DMS79 (cell line): ENCODE results near the gene GRID2.
"Not testable (repeated sequence)": the region's sequence is repeated elsewhere in the genome, so short reads cannot be mapped to it uniquely, and the experiment has no call there.

Source experiments
- DNase-seq: peaks from one replicate; lab custom pipeline; 2025; lab: John Stamatoyannopoulos, UW

Gene GRID2

DNA sequence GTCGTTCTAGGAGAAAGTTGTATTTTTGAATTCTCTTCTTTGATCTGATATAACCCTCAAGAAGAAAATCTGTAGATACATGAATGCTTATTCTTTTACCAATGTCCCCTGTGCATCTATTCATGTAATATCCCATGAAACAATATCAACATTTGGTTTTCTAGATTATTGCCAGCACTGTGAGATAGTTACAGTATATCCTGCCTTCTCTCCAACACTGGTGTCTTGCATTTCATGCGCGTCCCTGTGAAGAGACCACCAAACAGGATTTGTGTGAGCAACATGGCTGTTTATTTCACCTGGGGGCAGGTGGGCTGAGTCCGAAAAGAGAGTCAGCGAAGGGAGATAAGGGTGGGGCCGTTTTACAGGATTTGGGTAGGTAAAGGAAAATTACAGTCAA, 135.0 kb downstream of the GRID2 start:
- not testable (repeated sequence) for DNase-seq

DNA sequence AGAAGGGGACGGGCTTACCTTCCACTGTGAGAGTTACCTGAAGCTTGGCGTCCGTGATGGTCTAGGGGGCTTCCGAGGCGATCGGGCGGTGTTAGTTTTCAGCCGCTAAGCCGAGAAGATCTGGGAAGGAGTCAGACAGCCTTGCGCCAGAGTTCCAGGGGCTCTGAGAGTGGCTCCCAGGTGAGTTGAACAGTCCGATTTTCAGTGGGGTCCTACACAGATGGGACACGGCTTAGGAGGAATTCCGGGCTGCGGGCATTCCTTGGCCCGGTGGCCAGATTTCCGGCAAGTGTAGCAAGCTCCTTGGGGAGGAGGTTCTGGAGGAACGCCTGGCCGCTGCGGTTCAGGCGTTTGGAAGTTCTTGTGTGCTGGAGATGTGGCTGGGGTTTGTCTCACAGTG, 138.4 kb downstream of the GRID2 start:
- not testable (repeated sequence) for DNase-seq

DNA sequence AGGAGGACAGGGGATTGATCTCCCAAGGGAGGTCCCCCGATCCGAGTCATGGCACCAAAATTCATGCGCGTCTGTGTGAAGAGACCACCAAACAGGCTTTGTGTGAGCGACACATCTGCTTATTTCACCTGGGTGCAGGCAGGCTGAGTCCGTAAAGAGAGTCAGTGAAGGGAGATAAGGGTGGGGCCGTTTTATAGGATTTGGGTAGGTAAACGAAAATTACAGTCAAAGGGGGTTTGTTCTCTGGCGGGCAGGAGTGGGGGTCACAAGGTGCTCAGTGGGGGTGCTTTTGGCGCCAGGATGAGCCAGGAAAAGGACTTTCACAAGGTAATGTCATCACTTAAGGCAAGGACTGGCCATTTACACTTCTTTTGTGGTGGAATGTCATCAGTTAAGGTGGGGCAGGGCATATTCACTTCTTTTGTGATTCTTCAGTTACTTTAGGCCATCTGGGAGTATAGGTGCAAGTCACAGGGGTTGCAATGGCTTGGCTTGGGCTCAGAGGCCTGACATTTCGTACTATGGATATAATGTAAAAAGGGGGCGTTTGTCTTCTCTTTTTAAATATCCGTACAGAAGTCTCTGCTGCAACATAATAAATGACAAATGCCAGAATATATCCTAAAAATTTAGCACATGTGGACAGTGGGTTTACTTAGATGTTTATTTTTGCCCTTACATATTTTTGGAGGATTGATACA, 140.5 kb downstream of the GRID2 start:
- DNase-seq = not testable (repeated sequence)

DNA sequence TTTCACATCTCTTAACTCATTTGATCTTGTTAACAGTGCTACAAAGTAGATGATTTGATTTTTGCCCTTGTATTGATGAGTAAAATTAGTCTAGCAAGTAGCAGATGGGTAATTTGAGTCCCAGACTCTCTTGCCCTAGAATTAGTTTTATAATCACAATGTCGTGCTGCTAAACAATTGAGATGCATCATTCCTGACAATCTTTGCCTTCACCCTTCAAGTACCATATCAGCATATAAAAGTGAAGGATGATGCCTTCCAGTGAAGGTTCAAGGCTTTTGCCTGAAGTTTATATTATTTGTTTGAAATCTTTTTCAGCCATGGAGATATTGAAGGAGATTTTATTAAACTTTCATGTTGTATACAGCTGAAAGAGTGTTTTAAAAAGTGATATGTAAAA, 141.4 kb downstream of the GRID2 start:
- no peak for DNase-seq

DNA sequence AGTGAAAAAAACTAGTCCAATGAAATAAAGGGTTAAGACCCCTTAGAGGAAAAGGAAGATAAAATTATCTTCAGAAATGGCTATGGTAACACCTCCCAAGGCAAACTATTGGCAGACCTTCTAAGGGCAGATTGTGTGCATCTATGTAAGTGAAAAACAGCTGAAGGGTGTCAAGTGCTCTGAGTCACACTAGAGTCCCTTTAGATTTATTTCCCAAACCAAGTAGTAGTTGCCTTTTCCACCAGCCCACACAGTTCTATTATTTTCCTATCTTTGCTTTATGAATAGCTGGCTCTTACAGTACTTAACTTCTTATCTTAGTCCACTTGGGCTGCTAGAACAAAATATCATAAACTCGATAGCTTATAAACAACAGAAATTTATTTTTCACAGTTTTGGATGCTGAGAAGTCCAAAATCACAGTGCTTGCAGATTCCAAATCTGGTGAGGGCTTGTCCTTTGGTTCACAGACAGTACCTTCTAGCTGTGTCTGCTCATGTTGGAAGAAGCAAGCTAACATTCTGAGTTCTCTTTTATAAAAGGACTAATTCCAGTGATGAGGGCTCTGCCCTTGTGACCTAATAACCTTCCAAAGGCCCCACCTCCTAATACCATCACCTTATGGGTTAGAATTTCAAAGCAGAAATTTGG, 143.6 kb downstream of the GRID2 start:
- peak; percentile 7 for DNase-seq

DNA sequence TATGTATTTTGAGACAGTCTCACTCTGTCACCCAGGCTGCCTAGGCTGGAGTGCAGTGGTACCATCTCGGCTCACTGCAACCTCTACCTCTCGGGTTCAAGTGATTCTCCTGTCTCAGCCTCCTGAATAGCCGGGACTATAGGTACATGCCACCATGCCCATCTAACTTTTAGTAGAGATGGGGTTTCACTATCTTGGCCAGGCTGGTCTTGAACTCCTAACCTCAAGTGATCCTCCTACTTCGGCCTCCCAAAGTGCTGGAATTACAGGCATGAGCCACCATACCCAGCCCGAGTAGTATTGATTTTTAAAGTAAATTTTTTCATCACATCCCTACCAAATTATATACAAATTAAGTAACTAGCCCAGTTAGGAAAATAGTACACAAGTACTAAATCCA, 144.4 kb downstream of the GRID2 start:
- DNase-seq = not testable (repeated sequence)

DNA sequence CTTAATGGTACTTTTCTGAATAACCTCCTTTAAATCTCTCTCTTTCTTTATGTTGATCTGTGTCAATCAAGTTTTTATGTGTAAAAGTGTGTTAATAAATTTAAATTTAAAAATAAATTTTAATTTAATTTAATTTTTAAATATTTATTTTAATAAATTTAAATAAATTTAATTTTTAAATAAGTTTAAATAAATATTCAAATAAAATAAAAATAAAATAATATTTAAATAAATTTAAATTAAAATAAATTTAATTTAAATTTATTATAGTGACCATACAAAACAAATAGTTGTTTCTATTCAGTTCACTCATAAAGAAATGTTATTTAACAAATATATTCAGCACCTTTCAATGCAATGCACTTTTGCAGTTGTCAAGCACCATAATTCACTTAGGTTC, 146.9 kb downstream of the GRID2 start:
- DNase-seq = no peak

DNA sequence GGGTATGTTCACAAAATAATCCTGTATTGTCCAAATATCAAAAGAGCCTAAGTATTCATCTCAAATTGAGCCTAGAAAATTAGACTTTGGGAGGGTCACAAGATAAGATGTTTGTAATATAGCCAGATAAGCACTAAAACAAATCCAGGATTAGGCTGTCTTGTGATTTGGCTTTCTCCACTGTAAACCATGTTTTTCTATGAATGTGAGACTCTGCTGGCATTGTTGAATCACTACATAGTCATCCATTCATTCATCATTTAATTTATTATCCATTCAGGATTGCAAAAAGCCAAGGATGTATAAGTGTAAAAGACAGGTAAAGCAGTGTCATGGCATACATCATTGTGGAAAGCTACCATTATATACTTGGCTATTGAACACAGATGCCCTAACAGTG, 148.0 kb downstream of the GRID2 start:
- no peak for DNase-seq

DNA sequence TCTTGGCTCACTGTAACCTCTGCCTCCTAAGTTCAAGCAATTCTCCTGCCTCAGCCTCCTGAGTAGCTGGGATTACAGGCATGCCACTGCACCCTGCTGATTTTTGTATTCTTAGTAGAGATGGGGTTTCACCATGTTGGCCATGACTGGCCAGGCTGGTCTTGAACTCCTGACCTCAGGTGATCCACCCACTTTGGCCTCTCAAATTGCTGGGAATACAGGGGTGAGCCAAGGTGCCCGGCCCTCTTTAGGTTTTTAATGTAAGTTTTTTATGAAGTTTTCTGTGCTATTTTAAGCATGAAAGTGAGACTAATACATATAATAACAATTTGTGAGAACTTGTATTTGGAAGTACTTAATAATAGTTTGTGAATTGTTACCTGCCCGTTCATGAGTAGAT, 148.6 kb downstream of the GRID2 start:
- not testable (repeated sequence) for DNase-seq

DNA sequence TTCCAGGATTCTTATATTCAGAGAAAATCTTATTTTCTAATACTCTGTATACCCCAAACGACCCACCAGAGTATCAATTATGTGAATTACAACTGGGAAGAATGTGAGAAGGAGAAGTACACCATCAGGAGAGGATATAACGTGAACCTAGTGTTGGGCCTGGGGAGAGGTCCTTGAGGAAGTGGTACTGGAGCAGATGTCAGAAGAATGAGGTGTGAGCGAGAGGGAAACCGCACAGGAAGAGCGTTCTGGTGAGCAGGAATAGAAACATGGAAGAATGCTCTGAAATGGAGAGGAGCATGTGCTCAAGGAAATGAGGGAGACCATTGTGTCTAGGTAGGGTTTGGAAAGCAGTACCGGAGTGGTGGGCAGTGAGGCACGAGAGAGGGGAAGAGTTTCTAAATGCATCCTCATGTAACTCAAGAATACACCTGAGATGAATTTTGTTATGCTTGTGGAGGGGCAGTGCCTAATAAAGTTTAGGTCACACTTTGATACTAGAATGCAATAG, 151.6 kb downstream of the GRID2 start:
- DNase-seq = no peak

DNA sequence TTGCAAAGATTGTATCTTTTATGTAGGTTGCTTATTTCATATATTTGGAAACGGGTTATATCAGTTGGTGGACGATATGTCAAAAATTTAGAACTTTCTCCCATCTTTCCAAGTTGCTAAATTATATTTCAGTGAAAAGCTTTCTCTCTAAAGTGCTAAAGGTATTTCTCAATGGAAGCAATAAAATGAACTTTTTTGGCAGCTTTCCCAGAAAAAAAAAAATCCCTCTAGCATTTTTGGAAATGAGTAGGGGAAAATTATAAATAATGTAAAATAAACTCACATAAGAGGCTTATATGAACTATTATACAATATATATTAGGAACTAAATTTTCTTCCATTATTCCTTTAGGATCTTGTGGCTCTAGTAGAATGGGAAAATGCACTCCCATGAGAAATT, 152.2 kb downstream of the GRID2 start:
- DNase-seq = no peak

DNA sequence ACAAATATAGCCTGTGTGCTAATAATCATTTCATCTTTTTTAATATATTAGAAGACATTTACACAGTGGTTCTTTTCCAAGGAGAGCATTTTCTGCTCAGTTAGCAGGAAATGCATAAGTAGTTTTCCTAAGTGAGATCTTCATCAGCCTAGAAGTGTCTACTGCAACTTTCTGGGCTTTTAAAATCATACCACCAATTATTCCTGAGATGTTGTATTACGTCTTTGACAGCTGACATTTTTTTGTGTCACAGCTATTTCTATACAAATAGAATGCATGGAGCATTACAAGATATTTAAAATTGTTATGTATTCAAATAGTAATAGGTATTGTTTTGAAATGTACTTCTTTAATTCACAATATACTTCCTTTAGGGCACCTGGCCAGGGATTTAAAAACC, 158.0 kb downstream of the GRID2 start:
- no peak for DNase-seq

DNA sequence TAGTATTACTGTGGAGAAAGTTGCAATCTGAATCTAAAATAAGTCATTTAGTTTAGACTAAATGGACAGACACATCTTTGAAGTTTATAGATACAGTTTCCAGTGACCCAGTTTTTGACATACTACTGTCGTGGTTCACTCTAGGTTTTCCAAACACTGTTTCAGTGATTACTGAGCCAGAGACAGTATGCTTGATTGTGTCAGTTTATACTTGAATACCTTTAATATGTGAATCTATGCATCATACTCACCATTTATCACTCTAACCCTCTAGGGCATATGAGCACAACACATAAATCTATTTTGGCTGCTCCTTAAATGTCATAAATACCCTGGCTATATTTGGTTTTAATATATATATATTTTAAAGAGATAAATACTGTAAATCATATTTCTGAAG, 173.5 kb downstream of the GRID2 start:
- DNase-seq = no peak

DNA sequence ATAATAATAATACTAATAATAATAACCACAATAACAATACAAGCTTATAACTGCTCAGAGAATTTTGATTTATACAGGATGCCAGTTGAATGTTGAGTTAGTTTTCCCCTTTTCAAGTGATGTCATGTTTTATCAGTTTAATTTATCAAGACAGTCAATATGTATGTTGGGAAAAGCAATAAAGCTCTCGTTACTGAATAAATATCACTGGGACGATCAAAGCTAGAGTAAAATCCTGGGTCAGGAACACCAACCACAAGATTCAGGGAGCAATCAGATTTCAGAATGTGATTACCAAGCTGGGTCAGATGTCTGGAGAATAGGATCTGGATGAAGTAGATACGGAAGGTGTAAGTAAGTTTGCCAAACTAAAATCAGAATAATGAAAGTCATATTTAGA, 179.6 kb downstream of the GRID2 start:
- DNase-seq = no peak

DNA sequence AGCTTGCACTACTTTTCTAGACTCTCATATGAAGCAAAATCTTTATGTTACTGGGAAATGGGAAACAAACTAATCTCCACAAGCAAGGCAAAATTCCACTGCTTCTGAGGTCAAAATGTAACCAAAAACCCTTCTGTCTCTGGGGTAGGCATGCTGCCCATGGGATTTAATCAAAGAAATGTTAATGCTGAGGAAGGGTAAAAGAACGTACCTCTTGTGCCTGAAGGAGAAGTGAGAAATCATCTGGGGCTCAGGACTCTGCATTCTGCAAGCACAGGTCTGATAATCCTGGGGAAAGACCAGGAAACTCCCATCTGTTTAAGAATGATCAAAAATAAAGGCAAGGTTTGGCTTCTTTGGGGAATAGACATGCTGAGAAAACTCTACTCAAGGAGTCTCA, 184.7 kb downstream of the GRID2 start:
- DNase-seq = no peak

DNA sequence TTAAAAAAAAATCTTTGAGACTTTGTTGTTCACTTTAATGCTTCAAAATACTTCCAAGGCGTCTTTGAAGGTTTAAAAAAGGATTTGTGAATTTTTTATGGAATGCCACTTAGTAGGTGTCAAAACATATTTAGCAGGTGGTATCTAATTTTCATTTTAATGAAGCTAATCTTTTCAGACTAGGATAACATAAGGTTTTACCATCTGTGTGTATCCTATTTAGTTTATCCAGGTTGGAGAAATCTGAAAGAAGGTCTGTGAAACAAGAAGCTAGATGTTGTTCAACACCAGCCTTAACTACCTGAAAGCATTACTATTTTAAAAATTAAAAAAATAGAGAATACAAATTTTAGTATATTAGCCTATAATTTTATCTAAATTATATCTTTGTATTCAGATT, 193.4 kb downstream of the GRID2 start:
- no peak for DNase-seq

DNA sequence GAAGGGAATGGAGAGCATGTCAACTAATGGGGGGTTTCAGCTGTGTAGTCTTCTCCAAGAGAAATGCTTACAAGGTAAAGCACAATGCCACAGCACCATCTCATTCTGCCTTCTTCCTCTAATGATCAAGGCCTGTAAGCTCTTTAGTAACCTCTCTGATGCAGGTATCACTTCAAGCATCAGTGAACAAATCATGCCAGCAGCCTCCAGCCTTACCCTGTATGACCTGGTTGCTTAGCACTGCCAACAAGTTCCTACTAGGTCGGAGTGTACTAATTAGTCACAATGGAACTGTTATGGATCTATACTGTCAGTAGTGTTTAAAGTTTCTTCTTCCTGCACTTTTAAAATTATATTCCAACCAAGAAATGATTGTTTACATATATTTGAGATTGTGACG, 197.7 kb downstream of the GRID2 start:
- DNase-seq = peak; percentile 26

DNA sequence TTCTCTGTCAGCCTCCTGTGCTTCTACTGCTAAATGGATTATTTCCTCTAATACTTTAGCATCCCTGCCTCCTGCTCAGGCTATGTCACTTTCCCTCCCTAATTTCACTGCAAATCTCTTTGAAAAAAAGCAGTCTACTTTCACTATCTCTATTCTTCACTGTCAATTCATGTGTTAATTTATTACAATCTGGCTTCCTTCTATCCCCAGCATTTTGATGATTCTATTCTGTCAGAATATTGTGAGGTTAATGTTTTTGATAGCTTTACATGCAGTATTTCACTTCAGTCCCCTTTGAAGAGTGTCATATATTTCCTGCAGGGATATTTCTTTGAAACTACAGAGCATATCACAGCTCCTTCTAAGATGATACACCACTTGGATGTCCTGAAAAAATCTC, 203.2 kb downstream of the GRID2 start:
- no peak for DNase-seq

DNA sequence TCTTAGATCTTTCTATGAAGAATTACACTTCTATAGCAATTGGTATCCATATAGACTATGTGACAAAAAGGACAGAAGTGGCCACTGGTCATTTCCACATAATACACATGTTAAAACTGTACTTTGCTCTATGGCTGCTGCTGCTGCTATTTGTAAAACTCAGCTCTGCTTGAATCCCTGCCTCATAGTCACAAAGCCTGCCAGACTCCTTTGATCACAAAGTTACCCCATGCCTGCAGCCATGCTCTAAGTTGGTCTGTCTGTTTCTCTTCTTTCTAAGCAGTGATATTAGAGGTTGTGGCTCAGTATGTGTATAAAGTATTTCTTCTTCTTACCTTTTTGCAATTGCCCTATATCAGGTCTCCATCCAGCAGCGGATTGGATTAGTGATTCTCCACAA, 210.9 kb downstream of the GRID2 start:
- DNase-seq = no peak

DNA sequence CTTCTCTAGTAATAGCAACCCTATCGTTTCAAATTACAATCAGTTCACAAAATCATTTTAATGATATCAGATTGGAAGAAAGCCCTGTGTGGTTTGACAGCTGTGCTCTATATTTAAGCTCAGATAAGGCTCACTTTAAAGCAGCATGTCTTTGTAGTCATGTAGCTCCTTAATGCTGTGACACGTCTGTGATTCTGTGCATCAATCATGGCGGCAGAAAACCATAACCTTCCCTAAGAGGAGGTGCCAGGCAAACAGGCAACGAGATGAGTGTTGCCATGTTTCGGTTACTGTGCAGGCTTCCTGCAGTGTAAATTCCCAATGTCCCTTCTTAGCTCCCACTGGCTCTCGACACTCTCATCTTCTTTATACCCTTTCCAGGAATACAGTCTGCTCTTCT, 212.7 kb downstream of the GRID2 start:
- no peak for DNase-seq

DNA sequence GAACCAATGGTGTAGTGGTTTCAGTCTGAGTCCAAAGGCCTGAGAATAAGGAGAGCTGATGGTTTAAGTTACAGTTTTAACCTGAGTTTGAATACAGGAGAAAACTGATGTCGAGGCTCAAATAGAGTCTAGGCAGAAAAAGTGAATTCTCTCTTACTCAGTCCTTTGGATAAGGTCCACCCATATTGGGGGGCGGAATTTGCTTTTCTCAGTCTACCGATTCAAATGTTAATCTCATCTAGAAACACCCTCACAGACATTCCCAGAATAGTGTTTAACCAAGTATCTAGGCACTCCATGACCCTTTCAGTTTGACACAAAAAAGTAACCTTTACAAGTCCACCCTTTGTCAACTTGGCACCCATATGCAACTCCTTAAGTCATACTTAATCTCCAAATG, 216.0 kb downstream of the GRID2 start:
- no peak for DNase-seq

DNA sequence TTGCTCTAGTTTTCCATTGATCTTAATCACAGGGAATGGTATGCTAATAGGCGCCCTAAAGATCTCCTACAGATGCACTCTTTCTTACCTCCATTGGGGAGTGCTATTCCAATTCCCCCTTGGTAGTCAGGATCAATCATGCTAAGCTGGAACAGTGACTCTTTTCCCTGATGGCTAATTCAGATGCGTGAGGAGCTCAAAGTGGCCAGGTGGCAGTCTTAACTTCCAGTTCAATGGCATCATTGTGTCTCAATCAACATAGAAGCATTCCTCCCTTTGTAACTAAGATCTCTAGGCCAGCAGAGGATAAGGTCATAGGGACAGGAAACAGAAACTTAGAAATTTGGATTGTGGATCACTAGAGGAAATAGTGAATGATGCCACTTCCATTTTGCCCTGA, 216.8 kb downstream of the GRID2 start:
- no peak for DNase-seq

DNA sequence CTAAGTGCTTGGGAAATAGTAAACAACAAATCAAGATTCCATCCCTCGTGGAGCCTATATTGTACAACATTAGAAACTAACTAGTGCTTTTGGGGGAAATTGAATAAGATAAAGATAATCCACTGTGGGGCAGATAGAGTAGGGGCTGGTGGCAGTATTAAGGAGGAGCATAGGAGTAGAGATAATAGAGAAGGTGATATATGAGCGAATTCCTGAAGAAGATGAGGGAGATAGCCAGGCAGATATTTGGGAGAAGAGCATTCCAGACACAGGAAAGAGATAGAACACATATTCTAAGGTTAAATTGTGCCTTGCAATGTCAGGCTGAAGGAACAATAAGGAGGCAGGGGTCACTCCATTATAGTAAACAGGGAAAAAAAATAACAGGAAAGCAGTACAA, 218.2 kb downstream of the GRID2 start:
- DNase-seq = no peak

DNA sequence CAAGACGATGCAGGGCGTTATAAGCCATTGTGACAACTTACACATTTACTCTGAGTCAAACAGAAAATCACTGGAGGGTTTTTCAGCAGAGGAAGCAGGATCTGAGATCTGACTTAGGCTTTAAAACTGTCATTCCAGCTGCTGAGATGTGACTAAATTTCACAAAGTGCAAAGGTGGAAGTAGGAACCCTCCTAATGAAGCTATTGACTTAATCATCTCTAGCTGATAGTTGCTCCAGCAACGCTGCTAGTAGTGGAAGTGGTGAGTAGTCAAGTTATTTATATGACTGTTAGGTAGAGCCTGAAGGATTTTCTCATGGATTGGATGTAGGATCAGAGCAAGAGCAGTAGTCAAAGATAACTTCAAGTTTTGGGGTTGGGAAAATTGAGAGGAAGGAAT, 218.6 kb downstream of the GRID2 start:
- DNase-seq = no peak
